ENCODE results near the gene IL17C. TPM values are rescaled to one million over a fixed set of nuclear protein-coding genes. Genes with fewer than 3 reads are reported as not detected.

The IL17C gene
- total and polyA plus RNA-seq, 10 of the 15 experiments (the other 5 are each of a cell fraction or from before 2014, with no cell fraction given) = not detected

DNA sequence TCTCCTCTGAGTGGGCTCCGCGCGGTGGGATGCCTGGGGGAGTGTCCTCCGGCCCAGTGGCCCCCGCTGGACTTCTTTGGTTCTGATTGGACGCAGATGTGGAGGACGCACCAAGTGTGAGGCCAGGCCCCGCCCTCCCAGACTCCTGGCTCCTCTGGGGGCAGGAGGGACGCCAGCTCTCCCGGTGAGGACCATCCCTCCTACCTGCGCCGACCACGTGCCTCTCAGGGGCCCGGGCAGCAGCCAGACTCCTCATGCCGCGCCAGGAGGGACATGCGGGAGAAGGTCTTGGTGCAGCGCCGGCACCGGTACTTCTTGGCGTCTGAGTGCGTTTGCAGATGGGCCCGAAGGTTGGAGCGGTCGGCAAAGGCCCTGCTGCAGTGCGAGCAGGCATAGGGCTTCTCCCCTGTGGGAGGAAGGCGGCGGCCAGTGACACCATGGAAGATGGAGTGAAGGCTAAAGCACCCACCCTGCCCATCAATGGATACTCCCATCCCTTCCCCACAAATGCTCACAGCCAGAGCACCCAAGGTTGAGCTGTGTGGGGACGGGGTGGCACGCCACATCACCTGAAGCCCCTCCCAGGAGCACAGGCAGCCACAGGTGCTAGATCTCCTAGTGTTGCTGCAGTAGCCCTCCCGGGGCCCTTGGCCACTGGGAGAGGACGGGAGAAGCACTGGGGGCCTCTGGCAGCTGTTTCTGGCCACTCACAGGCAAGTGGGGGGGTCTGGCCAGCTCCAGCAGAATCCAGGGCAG lies 40.0 kb downstream of the IL17C start:
- Histone ChIP-seq H3K9me3 (replicated peaks; ENCODE audit: control insufficient read depth, insufficient read depth, low read length) (no peaks in the 10 kb centered on the region), H3K9ac (ENCODE audit: control insufficient read depth, insufficient read depth, low read length) (no peak overlapping the region), H3K4me2 (ENCODE audit: control insufficient read depth, insufficient read depth) (no peak overlapping the region), H3K36me3 (ENCODE audit: control insufficient read depth in 2 of 2, insufficient read depth in 2 of 2, low read length in 1 of 2) (no peaks in the 10 kb centered on the region), H3K27me3 (replicated peaks in 1 of 2; ENCODE audit: control insufficient read depth in 2 of 2, insufficient read depth in 2 of 2, low read length in 1 of 2) (no peaks in the 10 kb centered on the region), H2AFZ (ENCODE audit: control insufficient read depth, low read depth, low read length) (no peak overlapping the region), H3K27ac (ENCODE audit: control insufficient read depth, insufficient read depth) (no peak overlapping the region), H3K4me3 (no peak overlapping the region), H3K4me1 (ENCODE audit: control insufficient read depth, insufficient read depth, low read length) (peaks cover 20% of the 10 kb centered on the region), H4K20me1 (ENCODE audit: control insufficient read depth, insufficient read depth) (no peaks in the 10 kb centered on the region), H3K79me2 (ENCODE audit: control insufficient read depth, insufficient read depth, low read length) (no peaks in the 10 kb centered on the region; the same call in 1 of the 2 replicates)
- ChIA-PET POLR2A (no interaction called here), RAD21 (ENCODE audit: unreplicated experiment) (no interaction called here), SMC1A (ENCODE audit: uncharacterized antibody, unreplicated experiment) (no interaction called here), CTCF (interaction anchor here (2.2 kb wide), 1 partner anchor 11 kb away, joined by 9 read pairs; no protein-coding TSS in a partner anchor)
- no TSS peak for BruUV-seq (replicated peaks)
- in situ Hi-C loops (cut with MboI) = no loop called here
- intact Hi-C loops (cut with micrococcal nuclease; ENCODE audit: unreplicated experiment) = no loop called here
- FAIRE-seq = no peak
- 97% methylated on average over 28 of the region's 32 CpGs for WGBS (ENCODE audit: insufficient coverage, insufficient replicate concordance, low lambda C conversion rate, missing lambda C conversion rate)
- ATAC-seq = no peak
- DNase-seq (ENCODE audit: low read depth, low spot score) = no peak
- no peak for TF ChIP-seq MYC (IDR thresholded peaks at IDR 0.05; ENCODE audit: insufficient read depth, insufficient read length, insufficient replicate concordance, low read length, severe bottlenecking)
- no peak for TF ChIP-seq NRF1 (conservative IDR thresholded peaks at IDR 0.05; ENCODE audit: low read depth, low read length)
- TF ChIP-seq LARP7 (IDR thresholded peaks at IDR 0.05) = no peak
- no peak for TF ChIP-seq POLR2AphosphoS2 (IDR thresholded peaks at IDR 0.05; ENCODE audit: low read depth, low read length)
- no peak for TF ChIP-seq CHD2 (IDR thresholded peaks at IDR 0.05; ENCODE audit: borderline replicate concordance, low read depth, low read length)
- TF ChIP-seq, protein P1, sequence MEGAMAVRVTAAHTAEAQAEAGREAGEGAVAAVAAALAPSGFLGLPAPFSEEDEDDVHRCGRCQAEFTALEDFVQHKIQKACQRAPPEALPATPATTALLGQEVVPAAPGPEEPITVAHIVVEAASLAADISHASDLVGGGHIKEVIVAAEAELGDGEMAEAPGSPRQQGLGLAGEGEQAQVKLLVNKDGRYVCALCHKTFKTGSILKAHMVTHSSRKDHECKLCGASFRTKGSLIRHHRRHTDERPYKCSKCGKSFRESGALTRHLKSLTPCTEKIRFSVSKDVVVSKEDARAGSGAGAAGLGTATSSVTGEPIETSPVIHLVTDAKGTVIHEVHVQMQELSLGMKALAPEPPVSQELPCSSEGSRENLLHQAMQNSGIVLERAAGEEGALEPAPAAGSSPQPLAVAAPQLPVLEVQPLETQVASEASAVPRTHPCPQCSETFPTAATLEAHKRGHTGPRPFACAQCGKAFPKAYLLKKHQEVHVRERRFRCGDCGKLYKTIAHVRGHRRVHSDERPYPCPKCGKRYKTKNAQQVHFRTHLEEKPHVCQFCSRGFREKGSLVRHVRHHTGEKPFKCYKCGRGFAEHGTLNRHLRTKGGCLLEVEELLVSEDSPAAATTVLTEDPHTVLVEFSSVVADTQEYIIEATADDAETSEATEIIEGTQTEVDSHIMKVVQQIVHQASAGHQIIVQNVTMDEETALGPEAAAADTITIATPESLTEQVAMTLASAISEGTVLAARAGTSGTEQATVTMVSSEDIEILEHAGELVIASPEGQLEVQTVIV (IDR thresholded peaks at IDR 0.05; ENCODE audit: borderline replicate concordance, partially characterized antibody) = no peak
- TF ChIP-seq, protein P2, sequence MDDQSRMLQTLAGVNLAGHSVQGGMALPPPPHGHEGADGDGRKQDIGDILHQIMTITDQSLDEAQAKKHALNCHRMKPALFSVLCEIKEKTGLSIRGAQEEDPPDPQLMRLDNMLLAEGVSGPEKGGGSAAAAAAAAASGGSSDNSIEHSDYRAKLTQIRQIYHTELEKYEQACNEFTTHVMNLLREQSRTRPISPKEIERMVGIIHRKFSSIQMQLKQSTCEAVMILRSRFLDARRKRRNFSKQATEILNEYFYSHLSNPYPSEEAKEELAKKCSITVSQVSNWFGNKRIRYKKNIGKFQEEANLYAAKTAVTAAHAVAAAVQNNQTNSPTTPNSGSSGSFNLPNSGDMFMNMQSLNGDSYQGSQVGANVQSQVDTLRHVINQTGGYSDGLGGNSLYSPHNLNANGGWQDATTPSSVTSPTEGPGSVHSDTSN (IDR thresholded peaks at IDR 0.05; ENCODE audit: insufficient replicate concordance, low read depth, low read length) = no peak
- no peak for TF ChIP-seq RCOR1 (conservative IDR thresholded peaks at IDR 0.05; ENCODE audit: low read depth, low read length)
- TF ChIP-seq ZNF622 (IDR thresholded peaks at IDR 0.05) = no peak
- no peak for TF ChIP-seq RAD51 (IDR thresholded peaks at IDR 0.05)
- TF ChIP-seq KAT2A (conservative IDR thresholded peaks at IDR 0.05; ENCODE audit: control insufficient read depth, low read depth, low read length) = no peak
- no peak for TF ChIP-seq ESRRA (IDR thresholded peaks at IDR 0.05; ENCODE audit: low read length)
- TF ChIP-seq PML (IDR thresholded peaks at IDR 0.05; ENCODE audit: low read length) = no peak
